ENCODE measurements around the gene FLYWCH1. TPM values are rescaled to one million over a fixed set of nuclear protein-coding genes. Genes with fewer than 3 reads are reported as not detected.

Gene FLYWCH1
- total RNA-seq, 1 experiment from 2014 or later = 12.5 TPM

DNA sequence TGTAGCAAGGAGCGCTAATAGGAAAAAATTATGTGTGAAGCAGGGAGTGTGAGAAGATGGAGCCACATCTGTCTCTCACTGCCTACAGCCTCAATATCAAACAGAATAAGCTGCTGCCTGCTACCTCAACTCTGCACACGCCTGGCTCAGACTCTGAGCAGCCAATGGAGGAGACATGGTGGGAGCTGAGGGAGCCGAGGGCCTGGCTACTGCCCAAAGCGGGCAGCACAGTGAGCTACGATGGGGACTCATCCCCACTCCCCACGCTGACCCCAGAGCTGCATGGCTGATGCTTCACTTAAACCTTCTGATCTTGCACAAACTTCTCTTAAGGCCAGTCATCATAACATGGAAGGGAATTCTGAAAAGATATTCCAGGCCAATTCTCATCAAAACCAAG is 39.8 kb upstream of the FLYWCH1 start:
- Histone ChIP-seq H2BK5ac (ENCODE audit: insufficient read length, low read length) (no peak overlapping the region), H4K5ac (ENCODE audit: insufficient read length, low read depth, low read length) (no peak overlapping the region), H3K9ac (ENCODE audit: extremely low read depth, insufficient read length, low read length) (no peak overlapping the region), H3K79me1 (ENCODE audit: insufficient read depth, low read depth, low read length, poor library complexity, severe bottlenecking) (no peaks in the 10 kb centered on the region), H2BK120ac (ENCODE audit: low read depth, low read length, poor library complexity, severe bottlenecking) (no peak overlapping the region), H3K79me2 (ENCODE audit: insufficient read depth, low read length) (no peaks in the 10 kb centered on the region), H4K8ac (replicated peaks; ENCODE audit: insufficient read length, low read depth, low read length) (no peak overlapping the region), H2BK15ac (ENCODE audit: low read depth, low read length) (no peak overlapping the region), H4K20me1 (ENCODE audit: control insufficient read depth, insufficient read depth, insufficient read length) (no peaks in the 10 kb centered on the region), H3K27ac (ENCODE audit: insufficient read length, low read depth, low read length) (no peak overlapping the region), H4K91ac (ENCODE audit: insufficient read length, low read depth, low read length) (no peak overlapping the region), H3K14ac (ENCODE audit: insufficient read depth, low read length) (no peak overlapping the region), H3K9me3 (ENCODE audit: control insufficient read depth, low read depth, low read length) (no peaks in the 10 kb centered on the region), H3K4me2 (ENCODE audit: insufficient read depth, insufficient read length, low read length) (no peak overlapping the region), H3K18ac (ENCODE audit: insufficient read length, low read depth, low read length) (no peak overlapping the region), H3K23me2 (ENCODE audit: insufficient read length, low read depth, low read length, poor library complexity, severe bottlenecking) (peaks cover 2% of the 10 kb centered on the region), H3K4ac (ENCODE audit: low read depth, low read length) (no peak overlapping the region), H3K4me1 (ENCODE audit: insufficient read depth, low read length) (0 out of 2 replicates have a peak, but pooled peaks cover 1% of the 10 kb centered on the region), H2BK20ac (ENCODE audit: low read depth, low read length, poor library complexity, severe bottlenecking) (no peak overlapping the region), H3K23ac (ENCODE audit: insufficient read length, low read depth, low read length) (no peak overlapping the region), H3K56ac (ENCODE audit: insufficient read length, low read depth, low read length) (no peak overlapping the region), H2AK5ac (ENCODE audit: insufficient read length, low read length) (no peak overlapping the region), H3K27me3 (ENCODE audit: insufficient read depth, low read length) (no peaks in the 10 kb centered on the region), H2AFZ (ENCODE audit: low read length) (no peak overlapping the region), H3T11ph (ENCODE audit: low read length) (no peak overlapping the region), H2BK12ac (ENCODE audit: insufficient read length, low read depth, low read length) (no peak overlapping the region)
- WGBS (ENCODE audit: extremely low coverage, insufficient read length, low lambda C conversion rate) = no CpG with 5 or more reads among the region's 6 CpGs
- peaks cover 0 to 11% of the 10 kb centered on the region in 2 experiments; a peak in 2 of 4 replicates for H3K4me1 Mint-ChIP-seq
- DNase-seq = no peak
- H3K27ac Mint-ChIP-seq = no peak overlapping the region
- no peaks in the 10 kb centered on the region for H3K36me3 Mint-ChIP-seq (ENCODE audit: insufficient read depth in 1 of 3, low read depth in 3 of 3)
- TF ChIP-seq, protein P1, sequence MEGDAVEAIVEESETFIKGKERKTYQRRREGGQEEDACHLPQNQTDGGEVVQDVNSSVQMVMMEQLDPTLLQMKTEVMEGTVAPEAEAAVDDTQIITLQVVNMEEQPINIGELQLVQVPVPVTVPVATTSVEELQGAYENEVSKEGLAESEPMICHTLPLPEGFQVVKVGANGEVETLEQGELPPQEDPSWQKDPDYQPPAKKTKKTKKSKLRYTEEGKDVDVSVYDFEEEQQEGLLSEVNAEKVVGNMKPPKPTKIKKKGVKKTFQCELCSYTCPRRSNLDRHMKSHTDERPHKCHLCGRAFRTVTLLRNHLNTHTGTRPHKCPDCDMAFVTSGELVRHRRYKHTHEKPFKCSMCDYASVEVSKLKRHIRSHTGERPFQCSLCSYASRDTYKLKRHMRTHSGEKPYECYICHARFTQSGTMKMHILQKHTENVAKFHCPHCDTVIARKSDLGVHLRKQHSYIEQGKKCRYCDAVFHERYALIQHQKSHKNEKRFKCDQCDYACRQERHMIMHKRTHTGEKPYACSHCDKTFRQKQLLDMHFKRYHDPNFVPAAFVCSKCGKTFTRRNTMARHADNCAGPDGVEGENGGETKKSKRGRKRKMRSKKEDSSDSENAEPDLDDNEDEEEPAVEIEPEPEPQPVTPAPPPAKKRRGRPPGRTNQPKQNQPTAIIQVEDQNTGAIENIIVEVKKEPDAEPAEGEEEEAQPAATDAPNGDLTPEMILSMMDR (conservative IDR thresholded peaks at IDR 0.05) = no peak
- peaks cover 51% of the 10 kb centered on the region for H3K27me3 Mint-ChIP-seq (ENCODE audit: low read depth)
- H3K9me3 Mint-ChIP-seq = no peaks in the 10 kb centered on the region
- H3K4me3 Mint-ChIP-seq = no peak overlapping the region

Data from H9 (cell line).